NCI-H2081 treated with DMSO at 0.1 percent for 48 hours (cell line): ENCODE data around the gene CABLES2.

Experiments used
- DNase-seq: peaks from one replicate; lab custom pipeline; 2025; lab: John Stamatoyannopoulos, UW

The CABLES2 gene

GRCh38 chr20:62417981-62418708, 11.1 kb upstream of the CABLES2 start:
- no peak for DNase-seq

GRCh38 chr20:62416651-62417637, 9.9 kb upstream of the CABLES2 start:
- DNase-seq: no peak

- DNase-seq: no peak
Observed at GRCh38 chr20:62415354-62416111, 8.4 kb upstream of the CABLES2 start.

GRCh38 chr20:62413896-62414481, 6.9 kb upstream of the CABLES2 start:
- no peak for DNase-seq

DNA sequence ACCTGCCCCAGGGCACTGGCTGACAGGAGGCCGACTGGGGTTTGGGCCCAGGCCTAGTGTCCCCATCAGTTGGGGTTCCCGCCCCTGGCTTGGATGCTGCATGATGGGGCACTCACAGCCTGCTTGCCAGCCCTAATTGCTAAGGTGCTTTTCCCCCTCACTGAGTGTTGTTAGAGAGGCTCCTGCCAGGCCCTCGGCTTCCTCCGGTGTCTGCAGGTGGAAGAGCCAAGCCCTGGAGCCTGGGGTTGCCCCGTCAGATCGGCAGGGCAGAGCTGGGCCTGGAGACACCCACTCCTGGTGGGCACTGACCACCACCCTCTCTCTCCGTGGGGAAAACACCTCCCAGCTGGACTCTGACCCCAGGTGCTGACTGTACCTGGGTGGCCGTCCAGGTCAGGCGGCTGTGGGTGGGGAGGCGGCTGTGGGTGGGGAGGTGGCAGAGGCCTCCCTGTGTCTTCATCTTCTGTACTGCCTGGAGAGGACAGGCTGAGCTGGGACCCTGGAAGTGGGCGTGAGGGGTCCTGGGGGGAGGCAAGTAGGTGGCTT, 6.0 kb upstream of the CABLES2 start:
- DNase-seq: no peak

- no peak for DNase-seq
Observed at GRCh38 chr20:62412194-62413024, 5.3 kb upstream of the CABLES2 start.

GRCh38 chr20:62411479-62412193, 4.6 kb upstream of the CABLES2 start:
- no peak for DNase-seq

- DNase-seq: no peak
Observed at GRCh38 chr20:62410746-62411478, 3.8 kb upstream of the CABLES2 start.

DNA sequence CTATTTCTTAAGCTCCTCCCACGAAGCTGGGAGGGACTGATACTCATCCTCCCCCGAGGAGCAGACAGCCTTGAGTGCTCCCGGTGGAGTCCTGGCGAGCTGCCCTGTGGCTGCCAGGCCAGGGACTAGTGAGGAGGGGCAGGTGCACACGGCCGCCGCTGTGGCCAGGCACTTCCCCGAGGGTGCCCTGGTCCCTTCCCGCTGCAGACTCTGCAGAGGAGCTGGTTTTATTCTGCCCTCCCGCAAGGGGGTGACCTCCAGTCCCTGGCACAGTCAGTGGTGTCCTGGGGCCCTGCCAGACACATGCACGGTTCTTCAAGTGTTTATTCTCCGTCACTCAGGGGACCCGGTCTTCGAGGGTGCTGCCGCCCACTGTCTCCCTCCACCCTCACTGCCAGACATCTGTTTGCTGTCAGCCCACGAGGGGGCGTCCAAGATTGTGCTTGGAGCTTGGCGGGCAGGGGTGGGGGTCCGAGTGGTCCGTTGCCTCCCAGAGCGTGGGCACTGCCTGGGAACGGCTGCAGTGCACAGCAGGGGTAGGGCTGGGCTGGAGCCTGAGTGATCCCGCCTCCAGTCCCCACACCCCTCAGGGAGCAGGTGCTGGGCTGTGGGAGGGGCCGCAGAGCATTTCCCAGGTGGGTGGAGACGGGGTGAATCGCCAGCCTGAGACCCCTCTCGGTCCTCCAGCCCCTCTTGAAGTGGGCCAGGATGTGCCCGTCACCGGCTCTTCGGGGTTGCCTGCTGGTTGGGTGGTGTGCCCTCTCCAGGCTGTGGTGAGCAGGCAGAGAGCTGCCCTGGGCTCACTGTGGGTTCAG, 3.1 kb upstream of the CABLES2 start:
- no peak for DNase-seq

DNA sequence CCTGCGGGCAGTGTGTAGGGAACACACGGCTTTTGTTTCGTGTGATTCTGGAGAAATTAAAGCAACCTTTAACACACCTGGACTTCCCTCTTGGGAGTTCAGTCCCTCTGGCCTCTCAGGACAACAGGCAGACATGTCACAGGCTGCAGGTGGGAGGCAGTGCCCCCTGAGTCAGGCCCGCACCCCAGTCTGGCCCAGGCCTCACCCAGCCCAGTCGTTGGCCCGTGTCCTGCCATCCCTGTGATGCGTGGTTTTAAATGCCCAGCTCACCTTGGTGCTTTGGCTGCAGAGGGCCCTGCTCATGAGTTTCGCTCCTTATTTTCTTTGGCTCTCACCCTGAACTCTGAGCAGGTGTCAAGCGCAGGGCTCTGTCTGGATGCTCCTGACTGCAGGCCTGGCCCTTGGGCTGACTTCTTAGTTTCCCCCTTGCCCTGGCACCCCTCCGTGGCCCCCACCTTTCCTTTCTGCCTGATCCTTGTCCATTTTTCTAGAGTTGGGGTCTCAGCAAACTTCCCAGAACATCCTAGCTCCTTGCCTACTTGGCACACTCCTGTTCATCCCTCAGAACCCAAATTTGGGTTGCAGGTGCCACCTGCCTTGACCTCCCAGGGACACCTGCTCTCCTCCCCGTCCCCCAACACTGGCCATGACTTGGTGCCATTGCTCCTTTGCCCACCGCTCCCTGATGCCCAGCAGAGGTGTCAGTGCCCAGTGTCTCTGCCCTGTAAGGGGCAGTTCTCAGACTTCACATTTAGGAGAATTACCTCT, 2.2 kb upstream of the CABLES2 start:
- DNase-seq: no peak

DNA sequence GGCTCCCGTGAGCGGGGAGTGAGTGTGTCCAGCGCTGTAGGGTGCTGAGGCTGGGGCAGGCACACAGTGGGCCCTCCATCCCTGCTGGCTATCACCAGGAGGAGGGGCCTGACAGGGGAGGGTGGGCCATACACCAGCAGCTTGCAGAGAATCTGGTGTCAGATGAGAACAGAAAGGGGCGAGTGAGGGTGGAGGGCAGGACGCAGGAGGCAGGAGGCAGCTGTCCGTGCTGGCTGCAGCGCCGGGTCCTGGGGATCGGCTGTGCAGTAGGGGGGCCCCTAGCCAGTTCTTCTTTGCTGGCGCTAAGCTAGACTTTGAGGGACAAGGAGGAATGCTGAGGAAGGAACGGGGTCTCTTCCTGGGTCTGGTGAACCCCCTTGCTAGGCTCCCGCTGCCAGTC, 1.6 kb upstream of the CABLES2 start:
- DNase-seq: no peak

- no peak for DNase-seq
Observed at GRCh38 chr20:62408055-62408454, 970 bp upstream of the CABLES2 start.

DNA sequence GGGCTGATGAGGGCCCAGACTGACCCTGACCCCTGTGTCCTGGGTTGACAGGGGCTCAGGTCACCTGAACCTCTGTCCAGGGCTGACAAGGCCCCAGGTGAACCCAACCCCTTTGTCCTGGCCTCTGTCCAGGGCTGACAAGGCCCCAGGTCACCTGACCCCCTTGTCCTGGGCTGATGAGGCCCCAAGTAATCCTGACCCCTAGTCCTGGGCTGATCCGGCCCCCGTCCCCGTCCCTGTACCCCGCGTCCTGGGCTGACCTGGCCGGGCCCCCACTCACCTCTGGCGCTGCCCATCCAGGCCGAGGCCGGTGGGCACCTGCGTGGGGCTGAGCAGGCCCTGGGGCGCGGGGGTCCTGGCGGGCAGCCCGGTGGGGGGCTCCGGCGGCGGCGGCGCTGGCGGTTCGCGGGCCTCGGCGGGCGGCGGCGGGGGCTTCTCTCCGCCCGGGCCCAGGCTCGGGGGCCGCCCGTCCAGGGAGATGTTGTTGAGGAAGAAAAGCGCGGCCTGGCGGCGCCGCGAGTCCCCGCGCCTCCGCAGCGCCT, 379 bp downstream of the CABLES2 start:
- no peak for DNase-seq

GRCh38 chr20:62405981-62406513, 1.0 kb downstream of the CABLES2 start:
- no peak for DNase-seq

- DNase-seq: no peak
Observed at GRCh38 chr20:62405108-62405980, 1.7 kb downstream of the CABLES2 start.

- DNase-seq: no peak
Observed at GRCh38 chr20:62404761-62405107, 2.4 kb downstream of the CABLES2 start.
